C4-2B (cell line): Measurements from ENCODE around the gene CNTNAP5.

ENCODE experiments used
- H3K27ac ChIP-seq: fragments of 450-650 bp; 2 replicates; pipeline ENCODE4 v1.5.1; 2017
- CTCF ChIP-seq: fragments of 450-650 bp; conservative IDR thresholded peaks from 2 replicates; pipeline ENCODE4 v1.5.1; 2017; ENCODE audit warnings: mild to moderate bottlenecking
- ZFX ChIP-seq: fragments of 450-650 bp; IDR thresholded peaks from 2 replicates; pipeline ENCODE4 v1.6.1; 2017

Gene CNTNAP5

GRCh38 chr2:124145982-124146381, 120.9 kb downstream of the CNTNAP5 start:
- no peak for TF ChIP-seq CTCF
- TF ChIP-seq ZFX = no peak

GRCh38 chr2:124147552-124147951, 122.5 kb downstream of the CNTNAP5 start:
- H3K27ac ChIP-seq = no peak overlapping the region
- TF ChIP-seq CTCF = no peak
- TF ChIP-seq ZFX = no peak

More at GRCh38 chr2:124145982-124146381, 120.9 kb downstream of the CNTNAP5 start:
- H3K27ac ChIP-seq = no peak overlapping the region

- TF ChIP-seq CTCF = no peak
- TF ChIP-seq ZFX = no peak
- H3K27ac ChIP-seq = no peak overlapping the region
These were observed 124.5 kb downstream of the CNTNAP5 start for GRCh38 chr2:124149571-124149970.

GRCh38 chr2:124151691-124152090, 126.6 kb downstream of the CNTNAP5 start:
- TF ChIP-seq ZFX (no peak), CTCF (no peak)

GRCh38 chr2:124153713-124154112, 128.6 kb downstream of the CNTNAP5 start:
- TF ChIP-seq CTCF = no peak
- no peak for TF ChIP-seq ZFX
- no peak overlapping the region for H3K27ac ChIP-seq

More at GRCh38 chr2:124151691-124152090, 126.6 kb downstream of the CNTNAP5 start:
- H3K27ac ChIP-seq = no peak overlapping the region

GRCh38 chr2:124159166-124159565, 134.1 kb downstream of the CNTNAP5 start:
- H3K27ac ChIP-seq = no peak overlapping the region
- no peak for TF ChIP-seq ZFX
- no peak for TF ChIP-seq CTCF

- H3K27ac ChIP-seq = no peak overlapping the region
- TF ChIP-seq CTCF = no peak
- TF ChIP-seq ZFX = no peak
These were observed 136.5 kb downstream of the CNTNAP5 start for GRCh38 chr2:124161542-124161941.
